Measurements from ENCODE around the gene INPPL1.

The INPPL1 gene

DNA sequence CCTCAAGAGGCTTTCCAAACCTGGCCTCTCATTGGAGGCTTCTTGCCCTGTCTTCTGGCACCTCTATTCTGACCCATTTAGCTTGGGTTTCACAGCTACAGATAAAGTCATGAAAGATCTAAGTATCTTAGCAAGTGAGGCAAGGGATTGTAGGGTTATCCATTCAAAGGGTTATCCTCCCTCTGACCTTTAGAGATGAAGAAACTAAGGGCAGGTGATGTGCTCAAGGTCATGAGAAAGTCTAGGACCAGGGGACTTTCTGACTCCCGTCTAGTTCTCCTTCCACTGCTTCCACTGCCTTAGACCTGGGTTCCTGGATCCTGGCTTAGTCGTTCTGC lies 12.2 kb downstream of the INPPL1 start:
- no peak overlapping the region for H3K4me3 ChIP-seq (ENCODE audit: control insufficient read depth, low read depth, low read length)
- TF ChIP-seq, protein P1, sequence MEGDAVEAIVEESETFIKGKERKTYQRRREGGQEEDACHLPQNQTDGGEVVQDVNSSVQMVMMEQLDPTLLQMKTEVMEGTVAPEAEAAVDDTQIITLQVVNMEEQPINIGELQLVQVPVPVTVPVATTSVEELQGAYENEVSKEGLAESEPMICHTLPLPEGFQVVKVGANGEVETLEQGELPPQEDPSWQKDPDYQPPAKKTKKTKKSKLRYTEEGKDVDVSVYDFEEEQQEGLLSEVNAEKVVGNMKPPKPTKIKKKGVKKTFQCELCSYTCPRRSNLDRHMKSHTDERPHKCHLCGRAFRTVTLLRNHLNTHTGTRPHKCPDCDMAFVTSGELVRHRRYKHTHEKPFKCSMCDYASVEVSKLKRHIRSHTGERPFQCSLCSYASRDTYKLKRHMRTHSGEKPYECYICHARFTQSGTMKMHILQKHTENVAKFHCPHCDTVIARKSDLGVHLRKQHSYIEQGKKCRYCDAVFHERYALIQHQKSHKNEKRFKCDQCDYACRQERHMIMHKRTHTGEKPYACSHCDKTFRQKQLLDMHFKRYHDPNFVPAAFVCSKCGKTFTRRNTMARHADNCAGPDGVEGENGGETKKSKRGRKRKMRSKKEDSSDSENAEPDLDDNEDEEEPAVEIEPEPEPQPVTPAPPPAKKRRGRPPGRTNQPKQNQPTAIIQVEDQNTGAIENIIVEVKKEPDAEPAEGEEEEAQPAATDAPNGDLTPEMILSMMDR (IDR thresholded peaks at IDR 0.05; ENCODE audit: control insufficient read depth, insufficient read depth, low read depth, low read length, missing control alignments), result no peak
- no peak for DNase-seq (ENCODE audit: low read depth)

- no peak overlapping the region for H3K4me3 ChIP-seq (ENCODE audit: control insufficient read depth, low read depth, low read length)
- no peak for DNase-seq (ENCODE audit: low read depth)
- TF ChIP-seq, protein P1 (IDR thresholded peaks at IDR 0.05; ENCODE audit: control insufficient read depth, insufficient read depth, low read depth, low read length, missing control alignments), result no peak
Measured at GRCh38 chr11:72237112-72237931, 12.8 kb downstream of the INPPL1 start.

DNA sequence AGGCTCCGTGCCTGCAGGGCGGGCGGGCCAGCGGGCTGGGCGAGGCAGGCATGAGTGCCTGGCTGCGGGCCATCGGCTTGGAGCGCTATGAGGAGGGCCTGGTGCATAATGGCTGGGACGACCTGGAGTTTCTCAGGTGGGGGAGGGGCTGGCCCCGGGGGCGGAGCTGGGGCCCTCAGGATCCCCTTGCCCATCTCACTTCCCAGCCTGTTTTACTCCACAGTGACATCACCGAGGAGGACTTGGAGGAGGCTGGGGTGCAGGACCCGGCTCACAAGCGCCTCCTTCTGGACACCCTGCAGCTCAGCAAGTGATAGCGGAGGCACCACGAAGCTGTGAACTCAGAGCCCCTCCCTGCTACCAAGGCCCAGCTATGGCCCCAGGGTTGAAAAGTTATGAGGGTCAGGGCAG lies 13.5 kb downstream of the INPPL1 start:
- no peak for DNase-seq (ENCODE audit: low read depth)
- H3K4me3 ChIP-seq (ENCODE audit: control insufficient read depth, low read depth, low read length), result no peak overlapping the region
- TF ChIP-seq, protein P1 (IDR thresholded peaks at IDR 0.05; ENCODE audit: control insufficient read depth, insufficient read depth, low read depth, low read length, missing control alignments), result peak; percentile 73

- TF ChIP-seq, protein P1 (IDR thresholded peaks at IDR 0.05; ENCODE audit: control insufficient read depth, insufficient read depth, low read depth, low read length, missing control alignments), result no peak
- H3K4me3 ChIP-seq (ENCODE audit: control insufficient read depth, low read depth, low read length), result no peak overlapping the region
- no peak for DNase-seq (ENCODE audit: low read depth)
Measured at GRCh38 chr11:72238492-72239312, 14.1 kb downstream of the INPPL1 start.

GRCh38 chr11:72239313-72239848 lies 14.8 kb downstream of the INPPL1 start:
- H3K4me3 ChIP-seq (ENCODE audit: control insufficient read depth, low read depth, low read length), result peak overlapping the region; percentile 1; the same call in 1 of the 2 replicates
- TF ChIP-seq, protein P1 (IDR thresholded peaks at IDR 0.05; ENCODE audit: control insufficient read depth, insufficient read depth, low read depth, low read length, missing control alignments), result no peak
- DNase-seq (ENCODE audit: low read depth), result no peak

DNA sequence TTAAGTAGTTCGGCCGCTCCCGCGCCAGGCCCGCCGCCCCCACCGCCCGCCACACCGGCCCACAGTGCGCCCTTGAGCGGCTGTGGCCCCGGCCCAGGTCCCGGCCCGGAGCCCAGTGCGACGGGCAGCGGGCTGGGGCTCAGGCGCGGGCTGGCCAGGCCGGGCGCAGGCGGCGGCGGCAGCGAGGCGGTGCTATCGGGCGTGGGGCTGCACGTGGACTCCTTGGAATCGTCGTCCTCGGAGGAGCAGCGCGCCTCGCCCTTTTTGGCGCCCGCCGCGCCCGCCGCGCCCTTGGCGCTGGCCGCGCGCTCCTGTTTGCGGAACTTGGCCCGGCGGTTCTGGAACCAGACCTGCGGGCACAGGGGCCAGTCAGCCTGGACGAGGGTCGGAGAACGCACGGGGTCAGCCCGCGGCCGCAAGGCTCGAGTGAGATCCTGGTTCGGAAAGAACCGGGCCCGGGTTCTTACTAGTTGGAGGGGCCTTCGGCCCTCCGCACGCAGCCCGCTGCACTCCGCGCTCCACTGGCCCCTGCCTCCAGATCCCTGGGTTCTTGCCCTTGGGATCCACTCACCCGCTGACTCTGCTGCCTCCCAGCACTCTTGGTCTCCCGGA lies 15.4 kb downstream of the INPPL1 start:
- no peak for DNase-seq (ENCODE audit: low read depth)
- TF ChIP-seq, protein P1 (IDR thresholded peaks at IDR 0.05; ENCODE audit: control insufficient read depth, insufficient read depth, low read depth, low read length, missing control alignments), result no peak
- peak overlapping the region; percentile 3; the same call in 1 of the 2 replicates for H3K4me3 ChIP-seq (ENCODE audit: control insufficient read depth, low read depth, low read length)
